Pulmonary artery endothelial cell (primary cell): ENCODE measurements around the gene FAM219B. TPM values are rescaled to one million over a fixed set of nuclear protein-coding genes. Genes with fewer than 3 reads are reported as not detected.

Experiments
- DNase-seq: peaks from one replicate; pipeline ENCODE4 v3.0.0-alpha.2; 2011; ENCODE audit warnings: low read depth, low spot score
- total RNA-seq: library from RNA; depleted of rRNA; stranded (reverse); fragments of >200 nt; gene quantifications from 2 replicates; pipeline ENCODE4 v1.2.3, GENCODE V29; 2014

Gene FAM219B
- total RNA-seq, 1 donor from 2014 or later: 38.2 TPM

- no peak for DNase-seq
Observed at GRCh38 chr15:74873756-74874424, 32.8 kb downstream of the FAM219B start.

GRCh38 chr15:74873036-74873755 lies 33.5 kb downstream of the FAM219B start, which contains the start of gene SCAMP2:
SCAMP2 (minus strand) TSS chr15:74873365; CDS start chr15:74873255, 110 bp downstream.
- DNase-seq: peak; percentile 84

GRCh38 chr15:74872702-74873035 lies 34.0 kb downstream of the FAM219B start:
- no peak for DNase-seq

- DNase-seq: no peak
Observed at GRCh38 chr15:74870436-74871215, 36.0 kb downstream of the FAM219B start.

- no peak for DNase-seq
Observed at GRCh38 chr15:74869726-74870407, 36.8 kb downstream of the FAM219B start.

GRCh38 chr15:74869372-74869725 lies 37.3 kb downstream of the FAM219B start:
- no peak for DNase-seq

- no peak for DNase-seq
Observed at GRCh38 chr15:74868059-74868458, 38.6 kb downstream of the FAM219B start.

- DNase-seq: no peak
Observed at GRCh38 chr15:74867466-74868038, 39.1 kb downstream of the FAM219B start.

GRCh38 chr15:74866090-74866489 lies 40.6 kb downstream of the FAM219B start:
- no peak for DNase-seq

- no peak for DNase-seq
Observed at GRCh38 chr15:74865316-74865715, 41.3 kb downstream of the FAM219B start.

GRCh38 chr15:74864296-74864695 lies 42.4 kb downstream of the FAM219B start:
- no peak for DNase-seq

- DNase-seq: no peak
Observed at GRCh38 chr15:74863239-74864056, 43.2 kb downstream of the FAM219B start.

- no peak for DNase-seq
Observed at GRCh38 chr15:74858369-74858740, 48.3 kb downstream of the FAM219B start.

GRCh38 chr15:74857671-74858368 lies 48.8 kb downstream of the FAM219B start:
- DNase-seq: no peak

- no peak for DNase-seq
Observed at GRCh38 chr15:74857082-74857655, 49.5 kb downstream of the FAM219B start.

GRCh38 chr15:74856537-74856936 lies 50.1 kb downstream of the FAM219B start:
- DNase-seq: no peak

- no peak for DNase-seq
Observed at GRCh38 chr15:74855857-74856256, 50.8 kb downstream of the FAM219B start.

GRCh38 chr15:74854453-74855022 lies 52.1 kb downstream of the FAM219B start:
- no peak for DNase-seq

- no peak for DNase-seq
Observed at GRCh38 chr15:74851960-74852359, 54.7 kb downstream of the FAM219B start.
